Testis (tissue), 3 donors: ENCODE measurements around the gene SWAP70. TPM values are rescaled to one million over a fixed set of nuclear protein-coding genes. Genes with fewer than 3 reads are reported as not detected.
A peak's percentile ranks its signal among the peaks of the same experiment; 100 is the strongest.
"Not testable (repeated sequence)": the region's sequence is repeated elsewhere in the genome, so short reads cannot be mapped to it uniquely, and the experiment has no call there.

Source experiments
- DNase-seq: peaks from one replicate; pipeline ENCODE4 v3.0.0-alpha.2; 2019
- H3K27ac ChIP-seq, 2 donors: fragments of 200-600 bp; sonication (generic); one replicate each; pipeline ENCODE4 v1.5.1; 2019
- H3K27me3 ChIP-seq: fragments of 200-600 bp; sonication (generic); one replicate; pipeline ENCODE4 v1.5.1; 2019
- H3K36me3 ChIP-seq: fragments of 200-600 bp; sonication (generic); one replicate; pipeline ENCODE4 v1.5.1; 2017; ENCODE audit warnings: low read depth; ENCODE audit errors: missing control alignments
- H3K4me1 ChIP-seq: fragments of 200-600 bp; sonication (generic); one replicate; pipeline ENCODE4 v1.5.1; 2019
- H3K4me3 ChIP-seq, 2 donors: fragments of 200-600 bp; sonication (generic); one replicate each; pipeline ENCODE4 v1.5.1; 2017 to 2019
- H3K9me3 ChIP-seq: fragments of 200-600 bp; sonication (generic); one replicate; pipeline ENCODE4 v1.5.1; 2017
- POLR2A ChIP-seq: fragments of 450-650 bp; IDR thresholded peaks from one replicate; pipeline ENCODE4 v1.6.1; 2017; ENCODE audit warnings: antibody characterized with exemption, mild to moderate bottlenecking, moderate library complexity
- WGBS, 2 donors: methylation state at CpG; one replicate each; pipeline ENCODE4 v1.1.5; 2018; 5-methylcytosine and 5-hydroxymethylcytosine counted together
- intact Hi-C: fragments of 100-400 bp; cut with DNase I; formaldehyde crosslinking; loops from one replicate; pipeline ENCODE4 v1.15.1; 2023; ENCODE audit warnings: low total_unique reads
- polyA plus RNA-seq: library from polyadenylated mRNA; stranded (reverse); fragments of 350-450 nt; fragmentation: Illumina TruSeq; extraction: RNeasy Lipid Tissue Mini Kit (QIAGEN cat#74804); gene quantifications from one replicate; pipeline ENCODE4 v1.2.3, GENCODE V29; 2014; ENCODE audit warnings: low read depth, low replicate concordance; ENCODE audit not compliant: insufficient read depth
- total RNA-seq, 2 donors: library from RNA; depleted of rRNA; stranded (reverse); fragments of >200 nt; gene quantifications; one replicate each; pipeline ENCODE4 v1.2.3, GENCODE V29; 2016
- TF ChIP-seq, protein P1 (sequence below), 3 experiments: fragments of 450-650 bp in 2 of 3; fragments of 200-600 bp in 1 of 3; sonication (generic) in 1 of 3; IDR thresholded peaks; one replicate each; pipeline ENCODE4 v1.5.1; 2016 to 2019; ENCODE audit warnings: antibody characterized with exemption in 3 of 3, mild to moderate bottlenecking in 2 of 3, moderate library complexity in 1 of 3

Gene SWAP70
- total and polyA plus RNA-seq, 3 donors from 2014 or later = 10.2 to 14.7 (median 10.5) TPM

GRCh38 chr11:9617940-9618339 lies 45.9 kb upstream of the SWAP70 start:
- Histone ChIP-seq H3K9me3 (no peaks in the 10 kb centered on the region), H3K4me3 (no peak overlapping the region), H3K27ac (no peak overlapping the region), H3K27me3 (no peaks in the 10 kb centered on the region), H3K36me3 (no peaks in the 10 kb centered on the region), H3K4me1 (no peaks in the 10 kb centered on the region)
- intact Hi-C loops = no loop called here
- TF ChIP-seq POLR2A = no peak
- TF ChIP-seq, protein P1, sequence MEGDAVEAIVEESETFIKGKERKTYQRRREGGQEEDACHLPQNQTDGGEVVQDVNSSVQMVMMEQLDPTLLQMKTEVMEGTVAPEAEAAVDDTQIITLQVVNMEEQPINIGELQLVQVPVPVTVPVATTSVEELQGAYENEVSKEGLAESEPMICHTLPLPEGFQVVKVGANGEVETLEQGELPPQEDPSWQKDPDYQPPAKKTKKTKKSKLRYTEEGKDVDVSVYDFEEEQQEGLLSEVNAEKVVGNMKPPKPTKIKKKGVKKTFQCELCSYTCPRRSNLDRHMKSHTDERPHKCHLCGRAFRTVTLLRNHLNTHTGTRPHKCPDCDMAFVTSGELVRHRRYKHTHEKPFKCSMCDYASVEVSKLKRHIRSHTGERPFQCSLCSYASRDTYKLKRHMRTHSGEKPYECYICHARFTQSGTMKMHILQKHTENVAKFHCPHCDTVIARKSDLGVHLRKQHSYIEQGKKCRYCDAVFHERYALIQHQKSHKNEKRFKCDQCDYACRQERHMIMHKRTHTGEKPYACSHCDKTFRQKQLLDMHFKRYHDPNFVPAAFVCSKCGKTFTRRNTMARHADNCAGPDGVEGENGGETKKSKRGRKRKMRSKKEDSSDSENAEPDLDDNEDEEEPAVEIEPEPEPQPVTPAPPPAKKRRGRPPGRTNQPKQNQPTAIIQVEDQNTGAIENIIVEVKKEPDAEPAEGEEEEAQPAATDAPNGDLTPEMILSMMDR (IDR thresholded peaks at IDR 0.05) = no peak
- DNase-seq = no peak
- WGBS, 2 donors = 92 to 98% methylated on average over 5 of the region's 5 CpGs

- H3K27ac ChIP-seq = no peak overlapping the region
- WGBS, 2 donors = 96 to 100% methylated on average over 1 of the region's 1 CpG
- no peaks in the 10 kb centered on the region for H3K36me3 ChIP-seq
- intact Hi-C loops = no loop called here
- no peaks in the 10 kb centered on the region for H3K4me1 ChIP-seq
- no peak overlapping the region for H3K4me3 ChIP-seq
- H3K27me3 ChIP-seq = no peaks in the 10 kb centered on the region
- H3K9me3 ChIP-seq = no peaks in the 10 kb centered on the region
- no peak for DNase-seq
- TF ChIP-seq, protein P1 (IDR thresholded peaks at IDR 0.05) = no peak
- TF ChIP-seq POLR2A = no peak
Measured at GRCh38 chr11:9619004-9619403, 44.9 kb upstream of the SWAP70 start.

- TF ChIP-seq, protein P1 (IDR thresholded peaks at IDR 0.05) = no peak
- TF ChIP-seq POLR2A = no peak
- Histone ChIP-seq H3K36me3 (no peaks in the 10 kb centered on the region), H3K27me3 (no peaks in the 10 kb centered on the region), H3K4me1 (no peaks in the 10 kb centered on the region), H3K4me3 (no peak overlapping the region), H3K27ac (no peak overlapping the region), H3K9me3 (no peaks in the 10 kb centered on the region)
- no peak for DNase-seq
- intact Hi-C loops = no loop called here
Measured at GRCh38 chr11:9619971-9620370, 43.9 kb upstream of the SWAP70 start.

DNA sequence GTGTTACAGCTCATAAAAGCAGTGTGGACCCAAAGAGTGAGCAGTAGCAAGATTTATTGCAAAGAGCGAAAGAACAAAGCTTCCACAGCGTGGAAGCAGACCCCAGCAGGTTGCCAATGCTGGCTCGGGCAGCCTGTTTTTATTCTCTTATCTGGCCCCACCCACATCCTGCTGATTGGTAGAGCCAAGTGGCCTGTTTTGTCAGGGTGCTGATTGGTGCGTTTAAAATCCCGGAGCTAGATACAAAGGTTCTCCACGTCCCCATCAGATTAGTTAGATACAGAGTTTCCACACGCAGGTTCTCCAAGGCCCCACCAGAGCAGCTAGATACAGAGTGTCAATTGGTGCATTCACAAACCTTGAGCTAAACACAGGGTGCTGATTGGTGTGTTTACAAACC lies 41.5 kb upstream of the SWAP70 start:
- DNase-seq = peak; percentile 69
- peak overlapping the region in 1 of 2 donors; percentile 16 for H3K27ac ChIP-seq
- intact Hi-C loops, H3K4me3 ChIP-seq, H3K9me3 ChIP-seq, H3K27me3 ChIP-seq, H3K36me3 ChIP-seq: not testable (repeated sequence)
- WGBS, 2 donors = 43 to 56% methylated on average over 7 of the region's 7 CpGs
- peaks cover 16% of the 10 kb centered on the region for H3K4me1 ChIP-seq

DNA sequence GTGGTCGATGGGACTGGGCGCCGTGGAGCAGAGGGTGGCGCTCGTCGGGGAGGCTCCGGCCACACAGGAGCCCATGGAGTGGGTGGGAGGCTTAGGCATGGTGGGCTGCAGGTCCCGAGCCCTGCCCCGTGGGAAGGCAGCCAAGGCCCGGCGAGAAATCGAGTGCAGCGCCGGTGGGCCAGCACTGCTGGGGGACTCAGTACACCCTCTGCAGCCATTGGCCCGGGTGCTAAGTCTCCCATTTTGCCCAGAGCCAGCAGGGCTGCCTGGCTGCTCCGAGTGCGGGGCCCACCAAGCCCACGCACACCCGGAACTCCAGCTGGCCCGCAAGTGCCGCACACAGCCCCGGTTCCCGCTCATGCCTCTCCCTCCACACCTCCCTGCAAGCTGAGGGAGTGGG lies 40.8 kb upstream of the SWAP70 start:
- Histone ChIP-seq H3K4me3 (peak overlapping the region in 1 of 2 donors; percentile 1), H3K4me1 (peaks cover 16% of the 10 kb centered on the region), H3K27ac (peak overlapping the region in 1 of 2 donors; percentile 24)
- H3K9me3 ChIP-seq, DNase-seq, H3K27me3 ChIP-seq, intact Hi-C loops, H3K36me3 ChIP-seq: not testable (repeated sequence)
- WGBS, 2 donors = 86% methylated on average over 14 of the region's 23 CpGs; no CpG with 5 or more reads in 1 of the 2 donors

DNA sequence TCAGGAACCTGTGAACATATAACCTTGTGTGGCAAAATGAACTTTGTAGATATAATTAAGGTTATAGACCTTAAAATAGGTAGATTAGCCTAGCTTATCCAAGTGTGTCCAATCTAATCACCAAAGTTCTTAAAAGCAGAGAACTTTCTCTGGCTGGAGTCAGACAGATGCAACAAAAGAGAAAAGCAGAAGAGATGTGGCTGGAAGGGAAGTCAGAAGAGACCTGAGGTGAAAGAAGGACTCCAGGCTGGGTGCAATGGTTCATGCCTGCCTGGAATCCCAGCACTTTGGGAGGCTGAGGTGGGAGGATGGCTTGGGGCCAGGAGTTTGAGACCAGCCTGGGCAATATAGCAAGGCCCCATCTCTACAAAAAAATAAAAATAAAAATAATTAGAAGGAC lies 39.4 kb upstream of the SWAP70 start:
- intact Hi-C loops = no loop called here
- H3K36me3 ChIP-seq = no peaks in the 10 kb centered on the region
- H3K27me3 ChIP-seq = no peaks in the 10 kb centered on the region
- no peaks in the 10 kb centered on the region for H3K9me3 ChIP-seq
- no peak overlapping the region for H3K4me3 ChIP-seq
- H3K27ac ChIP-seq = peak overlapping the region in 1 of 2 donors; percentile 28
- H3K4me1 ChIP-seq = peaks cover 16% of the 10 kb centered on the region
- no peak for DNase-seq
- no peak for TF ChIP-seq POLR2A
- TF ChIP-seq, protein P1 (IDR thresholded peaks at IDR 0.05) = no peak
